ENCODE results near the gene LRRC61. TPM values are rescaled to one million over a fixed set of nuclear protein-coding genes. Genes with fewer than 3 reads are reported as not detected.
"Not testable (repeated sequence)": the region's sequence is repeated elsewhere in the genome, so short reads cannot be mapped to it uniquely, and the experiment has no call there.

LRRC61 gene
- total RNA-seq, 6 experiments from 2014 or later = not detected

DNA sequence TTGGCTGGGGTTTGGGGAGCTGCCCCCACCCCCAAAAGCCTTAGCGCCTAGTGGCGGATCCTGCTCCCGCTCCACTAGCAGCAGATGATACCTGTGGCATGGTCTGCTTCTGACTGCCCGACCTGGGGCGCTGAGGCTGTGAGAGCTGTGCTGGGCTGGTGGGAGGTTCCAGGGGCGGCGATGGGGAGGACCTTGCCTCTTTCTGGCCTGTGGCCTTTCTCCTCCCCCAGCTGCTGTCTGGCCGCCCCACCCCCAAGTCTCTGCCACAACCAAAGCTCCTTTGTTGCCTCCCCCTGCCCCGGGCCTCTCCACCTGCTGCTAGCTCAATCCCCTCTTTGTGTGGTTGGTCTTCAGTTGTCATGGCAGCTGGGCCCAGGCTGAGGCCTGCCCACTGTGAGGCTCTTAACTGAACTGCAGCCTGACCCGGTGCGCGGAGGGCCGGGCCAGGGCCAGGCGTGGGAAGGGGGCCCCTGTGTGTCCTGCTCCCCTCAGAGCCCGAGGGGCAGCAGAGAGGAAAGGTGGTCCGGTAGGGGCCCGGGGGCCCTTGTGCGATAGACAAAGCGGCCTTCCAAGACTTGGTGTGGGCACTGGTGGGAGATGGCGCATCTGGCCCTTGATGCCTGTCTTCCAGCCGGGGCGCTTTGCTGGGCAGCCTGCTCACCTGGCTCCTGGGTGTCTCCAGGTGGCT is 60.7 kb downstream of the LRRC61 start:
- H3K4me3 Mint-ChIP-seq = no peak overlapping the region
- no peaks in the 10 kb centered on the region for H3K36me3 Mint-ChIP-seq (ENCODE audit: low read depth)
- TF ChIP-seq, protein P1, sequence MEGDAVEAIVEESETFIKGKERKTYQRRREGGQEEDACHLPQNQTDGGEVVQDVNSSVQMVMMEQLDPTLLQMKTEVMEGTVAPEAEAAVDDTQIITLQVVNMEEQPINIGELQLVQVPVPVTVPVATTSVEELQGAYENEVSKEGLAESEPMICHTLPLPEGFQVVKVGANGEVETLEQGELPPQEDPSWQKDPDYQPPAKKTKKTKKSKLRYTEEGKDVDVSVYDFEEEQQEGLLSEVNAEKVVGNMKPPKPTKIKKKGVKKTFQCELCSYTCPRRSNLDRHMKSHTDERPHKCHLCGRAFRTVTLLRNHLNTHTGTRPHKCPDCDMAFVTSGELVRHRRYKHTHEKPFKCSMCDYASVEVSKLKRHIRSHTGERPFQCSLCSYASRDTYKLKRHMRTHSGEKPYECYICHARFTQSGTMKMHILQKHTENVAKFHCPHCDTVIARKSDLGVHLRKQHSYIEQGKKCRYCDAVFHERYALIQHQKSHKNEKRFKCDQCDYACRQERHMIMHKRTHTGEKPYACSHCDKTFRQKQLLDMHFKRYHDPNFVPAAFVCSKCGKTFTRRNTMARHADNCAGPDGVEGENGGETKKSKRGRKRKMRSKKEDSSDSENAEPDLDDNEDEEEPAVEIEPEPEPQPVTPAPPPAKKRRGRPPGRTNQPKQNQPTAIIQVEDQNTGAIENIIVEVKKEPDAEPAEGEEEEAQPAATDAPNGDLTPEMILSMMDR (IDR thresholded peaks at IDR 0.05) = no peak
- DNase-seq = no peak
- no peaks in the 10 kb centered on the region for H3K27me3 Mint-ChIP-seq (ENCODE audit: insufficient read depth)
- no peaks in the 10 kb centered on the region for H3K9me3 Mint-ChIP-seq
- H3K27ac Mint-ChIP-seq = no peak overlapping the region
- H3K4me1 Mint-ChIP-seq (ENCODE audit: low read depth) = peaks cover 20% of the 10 kb centered on the region

DNA sequence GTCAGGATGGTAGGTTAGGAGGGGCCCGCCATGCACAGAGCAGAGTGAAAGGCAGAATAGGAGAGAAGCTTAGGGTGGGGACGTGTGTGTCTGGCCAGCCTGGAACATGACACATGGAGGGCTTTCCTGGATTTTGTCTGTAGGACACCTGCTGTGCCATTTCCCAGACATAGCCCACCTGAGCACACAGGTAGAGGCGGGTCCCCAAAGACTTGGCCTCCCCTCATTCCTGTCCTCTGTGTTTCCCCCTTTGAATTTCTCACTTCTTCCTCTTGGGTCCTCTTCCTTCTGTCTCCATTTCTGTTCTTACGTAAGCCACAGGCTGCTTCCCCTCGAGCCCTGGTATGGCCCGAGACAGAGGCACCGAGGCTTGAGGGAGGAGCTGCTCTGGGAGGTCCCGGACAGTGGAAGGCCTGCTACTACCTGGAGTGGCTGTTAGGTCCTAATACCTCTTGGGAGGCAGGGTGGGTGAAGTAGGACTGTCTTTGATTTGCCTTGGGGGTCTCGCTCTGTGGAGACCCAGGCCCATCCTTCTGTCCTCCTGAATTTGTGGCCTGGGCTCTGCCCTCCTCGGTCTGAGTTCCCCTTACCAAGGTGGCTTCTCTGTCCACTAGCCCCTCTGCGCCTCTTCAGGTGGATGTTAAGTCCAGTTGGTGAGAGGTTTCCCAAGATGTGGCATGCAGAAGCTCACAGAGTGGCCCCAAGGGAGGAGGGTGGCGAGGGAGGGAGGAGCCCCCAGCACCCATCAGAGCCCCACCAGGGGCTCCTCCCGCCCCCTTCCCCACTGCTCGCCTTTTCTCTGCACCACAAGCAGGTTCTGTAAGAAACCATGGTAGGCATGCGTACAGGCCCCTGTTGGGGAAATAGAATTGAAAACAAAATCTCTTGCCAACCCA is 61.5 kb downstream of the LRRC61 start:
- Mint-ChIP-seq H3K27ac (no peak overlapping the region), H3K4me1 (ENCODE audit: low read depth) (peaks cover 18% of the 10 kb centered on the region), H3K9me3 (no peaks in the 10 kb centered on the region), H3K36me3 (ENCODE audit: low read depth) (no peaks in the 10 kb centered on the region), H3K27me3 (ENCODE audit: insufficient read depth) (no peaks in the 10 kb centered on the region), H3K4me3 (no peak overlapping the region)
- TF ChIP-seq, protein P1 (IDR thresholded peaks at IDR 0.05) = no peak
- no peak for DNase-seq

DNA sequence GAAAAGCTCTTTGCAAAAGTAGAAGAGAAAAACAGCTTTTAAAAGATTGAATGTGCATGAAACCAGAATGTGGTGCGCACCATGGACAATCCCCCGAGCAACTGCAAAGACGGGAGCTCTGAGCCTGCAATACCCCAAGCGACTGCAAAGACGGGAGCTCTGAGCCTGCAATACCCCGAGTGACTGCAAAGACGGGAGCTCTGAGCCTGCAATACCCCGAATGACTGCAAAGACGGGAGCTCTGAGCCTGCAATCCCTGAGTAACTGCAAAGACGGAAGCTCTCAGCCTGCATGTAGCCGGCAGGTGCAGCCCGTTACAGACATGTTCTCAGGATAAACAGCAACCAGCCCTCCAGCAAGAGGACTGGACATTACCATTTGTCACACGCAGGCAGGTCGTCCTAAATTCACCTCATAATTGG is 62.2 kb downstream of the LRRC61 start:
- H3K4me1 Mint-ChIP-seq (ENCODE audit: low read depth) = peaks cover 16% of the 10 kb centered on the region
- no peaks in the 10 kb centered on the region for H3K36me3 Mint-ChIP-seq (ENCODE audit: low read depth)
- TF ChIP-seq, protein P1 (IDR thresholded peaks at IDR 0.05) = no peak
- H3K9me3 Mint-ChIP-seq = no peaks in the 10 kb centered on the region
- no peak overlapping the region for H3K4me3 Mint-ChIP-seq
- no peaks in the 10 kb centered on the region for H3K27me3 Mint-ChIP-seq (ENCODE audit: insufficient read depth)
- no peak for DNase-seq
- no peak overlapping the region for H3K27ac Mint-ChIP-seq

DNA sequence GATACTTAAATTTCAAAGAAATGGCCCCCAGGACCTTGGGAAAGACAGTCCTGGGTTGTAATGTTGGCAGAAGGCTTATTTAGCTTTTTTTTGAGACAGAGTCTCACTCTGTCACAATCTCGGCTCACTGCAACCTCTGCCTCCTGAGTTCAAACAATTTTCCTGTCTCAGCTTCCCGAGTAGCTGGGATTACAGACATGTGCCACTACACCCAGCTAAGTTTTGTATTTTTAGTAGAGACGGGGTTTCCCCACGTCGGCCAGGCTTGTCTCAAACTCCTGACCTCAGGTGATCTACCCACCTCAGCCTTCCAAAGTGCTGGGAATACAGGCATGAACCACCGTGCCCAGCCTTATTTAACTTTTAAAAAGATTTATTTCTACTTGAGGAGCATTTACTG is 62.7 kb downstream of the LRRC61 start:
- H3K9me3 Mint-ChIP-seq; DNase-seq; H3K27me3 Mint-ChIP-seq (ENCODE audit: insufficient read depth); H3K27ac Mint-ChIP-seq; H3K36me3 Mint-ChIP-seq (ENCODE audit: low read depth); H3K4me3 Mint-ChIP-seq: not testable (repeated sequence)
- H3K4me1 Mint-ChIP-seq (ENCODE audit: low read depth) = peaks cover 18% of the 10 kb centered on the region

Other genes with a start within 250 kb of the LRRC61 start
- gene ACTR3C, start 190 bp downstream of the LRRC61 start, total RNA-seq (2021; fragmentation: NEBNext Ultra II Directional; extraction: Animal tissue kit (Norgen Biotek cat#: 25700)) = not detected
- under 1 TPM in 2 of 6 experiments, not detected in 4; 0.28 to 0.39 TPM for gene RARRES2, start 18.3 kb downstream of the LRRC61 start, total RNA-seq (2021; fragmentation: NEBNext Ultra II Directional; extraction: Animal tissue kit (Norgen Biotek cat#: 25700))
- gene REPIN1, start 45.5 kb downstream of the LRRC61 start, total RNA-seq (2021; fragmentation: NEBNext Ultra II Directional; extraction: Animal tissue kit (Norgen Biotek cat#: 25700)) = 10 to 100 TPM; 68.8 to 78.3 (median 75.5) TPM
- 1 to 10 TPM; 2.7 to 3.8 (median 2.9) TPM for gene ZNF775, start 56.0 kb downstream of the LRRC61 start, total RNA-seq (2021; fragmentation: NEBNext Ultra II Directional; extraction: Animal tissue kit (Norgen Biotek cat#: 25700))
- not detected for gene GIMAP8, start 127.3 kb downstream of the LRRC61 start, total RNA-seq (2021; fragmentation: NEBNext Ultra II Directional; extraction: Animal tissue kit (Norgen Biotek cat#: 25700))
- gene GIMAP7, start 191.5 kb downstream of the LRRC61 start, total RNA-seq (2021; fragmentation: NEBNext Ultra II Directional; extraction: Animal tissue kit (Norgen Biotek cat#: 25700)) = not detected
- not detected for gene GIMAP4, start 244.0 kb downstream of the LRRC61 start, total RNA-seq (2021; fragmentation: NEBNext Ultra II Directional; extraction: Animal tissue kit (Norgen Biotek cat#: 25700))